ENCODE results near the gene KMT2E. TPM values are rescaled to one million over a fixed set of nuclear protein-coding genes. Genes with fewer than 3 reads are reported as not detected.

Gene KMT2E
- total and polyA plus RNA-seq, 2 donors (not counting 3 experiments of a cell fraction or from before 2014, with no cell fraction given), result 19.0 to 74.8 TPM

GRCh38 chr7:105030447-105030846 is 16.4 kb downstream of the KMT2E start:
- H3K36me3 ChIP-seq (ENCODE audit: control insufficient read depth in 2 of 2, extremely low read depth in 1 of 2, insufficient read depth in 2 of 2, low read length in 2 of 2), result no peaks in the 10 kb centered on the region
- H3K9ac ChIP-seq (replicated peaks; ENCODE audit: extremely low read depth, insufficient read depth, low read length), result no peak overlapping the region
- no peaks in the 10 kb centered on the region for H3K27me3 ChIP-seq (ENCODE audit: control insufficient read depth in 2 of 2, insufficient read depth in 2 of 2, low read length in 2 of 2)
- H2AFZ ChIP-seq (ENCODE audit: low read depth, low read length), result no peak overlapping the region
- H3K79me2 ChIP-seq (ENCODE audit: control insufficient read depth, insufficient read depth, low read length), result peaks cover 98% of the 10 kb centered on the region
- H3K4me1 ChIP-seq (ENCODE audit: control insufficient read depth, extremely low read depth, insufficient read depth, low read length), result peaks cover 11% of the 10 kb centered on the region
- no TSS peak for BruUV-seq (replicated peaks)
- DNase-seq (ENCODE audit: low read depth, low spot score) (no peak), FAIRE-seq (no peak)
- peaks cover 14% of the 10 kb centered on the region for H4K20me1 ChIP-seq (replicated peaks; ENCODE audit: control insufficient read depth, extremely low read depth, insufficient read depth, low read length)
- H3K9me1 ChIP-seq (replicated peaks; ENCODE audit: control insufficient read depth, extremely low read depth, insufficient read depth, low read length), result no peaks in the 10 kb centered on the region
- CTCF ChIA-PET, result no interaction called here
- no peaks in the 10 kb centered on the region for H3K9me3 ChIP-seq (replicated peaks; ENCODE audit: control insufficient read depth, insufficient read depth, low read length)
- H3K4me2 ChIP-seq (ENCODE audit: insufficient read depth, low read length), result no peak overlapping the region
- intact Hi-C loops (cut with micrococcal nuclease) (no loop called here), dilution Hi-C loops (cut with MboI; ENCODE audit: extremely low pct_ligation_motif_present, low sequenced_read_pairs) (no loop called here)
- no peak overlapping the region for H3K27ac ChIP-seq (ENCODE audit: insufficient read depth, low read depth, low read length)
- POLR2A ChIA-PET, result no interaction called here
- no peak overlapping the region for H3K4me3 ChIP-seq (replicated peaks in 1 of 3; ENCODE audit: insufficient read depth in 1 of 3, low read depth in 1 of 3, low read length in 3 of 3)
- no peak for TF ChIP-seq JUN (IDR thresholded peaks at IDR 0.05; ENCODE audit: borderline replicate concordance, insufficient read depth, insufficient read length, low read depth)
- no peak for TF ChIP-seq CTCF (IDR thresholded peaks at IDR 0.05; ENCODE audit: extremely low read depth in 1 of 2, insufficient read depth in 1 of 2, low read depth in 1 of 2, low read length in 2 of 2)

GRCh38 chr7:105032553-105033214 is 18.7 kb downstream of the KMT2E start:
- Histone ChIP-seq H2AFZ (ENCODE audit: low read depth, low read length) (no peak overlapping the region), H3K9me3 (replicated peaks; ENCODE audit: control insufficient read depth, insufficient read depth, low read length) (no peaks in the 10 kb centered on the region), H3K36me3 (ENCODE audit: control insufficient read depth in 2 of 2, extremely low read depth in 1 of 2, insufficient read depth in 2 of 2, low read length in 2 of 2) (no peaks in the 10 kb centered on the region), H3K9ac (replicated peaks; ENCODE audit: extremely low read depth, insufficient read depth, low read length) (no peak overlapping the region), H4K20me1 (replicated peaks; ENCODE audit: control insufficient read depth, extremely low read depth, insufficient read depth, low read length) (peaks cover 8% of the 10 kb centered on the region), H3K4me1 (ENCODE audit: control insufficient read depth, extremely low read depth, insufficient read depth, low read length) (no peaks in the 10 kb centered on the region), H3K9me1 (replicated peaks; ENCODE audit: control insufficient read depth, extremely low read depth, insufficient read depth, low read length) (no peaks in the 10 kb centered on the region), H3K27ac (ENCODE audit: insufficient read depth, low read depth, low read length) (no peak overlapping the region), H3K4me2 (ENCODE audit: insufficient read depth, low read length) (no peak overlapping the region), H3K27me3 (ENCODE audit: control insufficient read depth in 2 of 2, insufficient read depth in 2 of 2, low read length in 2 of 2) (no peaks in the 10 kb centered on the region), H3K4me3 (replicated peaks in 1 of 3; ENCODE audit: insufficient read depth in 1 of 3, low read depth in 1 of 3, low read length in 3 of 3) (no peak overlapping the region), H3K79me2 (ENCODE audit: control insufficient read depth, insufficient read depth, low read length) (peaks cover 97% of the 10 kb centered on the region)
- ChIA-PET CTCF (interaction anchor here (0.6 kb wide), 1 partner anchor 14 kb away, joined by 3 read pairs; no protein-coding TSS in a partner anchor), POLR2A (interaction anchor here (1.1 kb wide), 1 partner anchor 19 kb away, joined by 3 read pairs; no protein-coding TSS in a partner anchor)
- DNase-seq (ENCODE audit: low read depth, low spot score), result no peak
- intact Hi-C loops (cut with micrococcal nuclease) (no loop called here), dilution Hi-C loops (cut with MboI; ENCODE audit: extremely low pct_ligation_motif_present, low sequenced_read_pairs) (no loop called here)
- FAIRE-seq, result no peak
- TF ChIP-seq FOS (IDR thresholded peaks at IDR 0.05; ENCODE audit: borderline replicate concordance, insufficient read depth, low read length), result no peak
- TF ChIP-seq JUN (IDR thresholded peaks at IDR 0.05; ENCODE audit: borderline replicate concordance, insufficient read depth, insufficient read length, low read depth), result no peak
- TF ChIP-seq MYC (IDR thresholded peaks at IDR 0.05; ENCODE audit: low read depth, low read length), result no peak
- no peak for TF ChIP-seq MAX (IDR thresholded peaks at IDR 0.05; ENCODE audit: insufficient read depth, insufficient read length)
- TF ChIP-seq GATA2 (IDR thresholded peaks at IDR 0.05; ENCODE audit: insufficient read depth, insufficient read length, low read depth, low read length), result no peak
- TF ChIP-seq CTCF (IDR thresholded peaks at IDR 0.05; ENCODE audit: extremely low read depth in 1 of 2, insufficient read depth in 1 of 2, low read depth in 1 of 2, low read length in 2 of 2), result no peak
- no peak for TF ChIP-seq EZH2 (IDR thresholded peaks at IDR 0.05; ENCODE audit: borderline replicate concordance, low read depth, low read length, severe bottlenecking)
- no peak for TF ChIP-seq POLR2A (IDR thresholded peaks at IDR 0.05; ENCODE audit: low read depth, low read length)
- no peak for TF ChIP-seq POLR2AphosphoS5 (IDR thresholded peaks at IDR 0.05; ENCODE audit: insufficient read depth, low read depth, low read length)
- BruUV-seq (replicated peaks), result no TSS peak

All from endothelial cell of umbilical vein (primary cell).